ENCODE measurements around the gene FBXL16.
"Not testable (repeated sequence)": the region's sequence is repeated elsewhere in the genome, so short reads cannot be mapped to it uniquely, and the experiment has no call there.

FBXL16 gene

GRCh38 chr16:709566-710499, 4.2 kb upstream of the FBXL16 start:
- no peak for DNase-seq

GRCh38 chr16:708959-709358, 3.4 kb upstream of the FBXL16 start:
- no peak for DNase-seq

- DNase-seq = no peak
Measured at GRCh38 chr16:708019-708418, 2.4 kb upstream of the FBXL16 start.

- DNase-seq = no peak
Measured at GRCh38 chr16:707062-707538, 1.5 kb upstream of the FBXL16 start.

GRCh38 chr16:706189-707061, 824 bp upstream of the FBXL16 start:
- no peak for DNase-seq

- no peak for DNase-seq
Measured at GRCh38 chr16:704552-705380, 835 bp downstream of the FBXL16 start.

GRCh38 chr16:704047-704446, 1.6 kb downstream of the FBXL16 start:
- DNase-seq = no peak

- no peak for DNase-seq
Measured at GRCh38 chr16:703406-703805, 2.2 kb downstream of the FBXL16 start.

- no peak for DNase-seq
Measured at GRCh38 chr16:702341-702740, 3.3 kb downstream of the FBXL16 start.

GRCh38 chr16:700684-701584, 4.7 kb downstream of the FBXL16 start:
- DNase-seq = no peak

GRCh38 chr16:698911-699671, 6.5 kb downstream of the FBXL16 start:
- no peak for DNase-seq

GRCh38 chr16:695355-696089, 10.1 kb downstream of the FBXL16 start:
- peak; percentile 78 for DNase-seq

- DNase-seq = no peak
Measured at GRCh38 chr16:694863-695354, 10.7 kb downstream of the FBXL16 start.

GRCh38 chr16:694187-694862, 11.3 kb downstream of the FBXL16 start:
- DNase-seq = no peak

- no peak for DNase-seq
Measured at GRCh38 chr16:693766-694165, 11.8 kb downstream of the FBXL16 start.

- DNase-seq = no peak
Measured at GRCh38 chr16:693364-693763, 12.2 kb downstream of the FBXL16 start.

- no peak for DNase-seq
Measured at GRCh38 chr16:692356-693108, 13.1 kb downstream of the FBXL16 start.

- not testable (repeated sequence) for DNase-seq
Measured at GRCh38 chr16:691242-691641, 14.4 kb downstream of the FBXL16 start.

Data from activated CD4-positive, CD25-positive, alpha-beta regulatory T cell treated with anti-CD3 and anti-CD28 coated beads, Interleukin-2, amount 50 U/mL, for 72 hours (primary cell).